Activated T-helper 1 cell treated with Interleukin-2 at 50 U/mL for 16 hours (primary cell): ENCODE measurements around the gene DPH1.
A peak's percentile ranks its signal among the peaks of the same experiment; 100 is the strongest.
"Not testable (repeated sequence)": the region's sequence is repeated elsewhere in the genome, so short reads cannot be mapped to it uniquely, and the experiment has no call there.

ENCODE experiments used
- DNase-seq: peaks from one replicate; pipeline ENCODE4 v3.0.0-alpha.2; 2020; ENCODE audit warnings: low read depth

The DPH1 gene

GRCh38 chr17:2029911-2030778, at the start of gene DPH1:
TSS of gene DPH1 (plus strand) at chr17:2030153. CDS start at chr17:2030170, 17 bp downstream.
- DNase-seq = peak; percentile 75

- no peak for DNase-seq
Observed at GRCh38 chr17:1980665-1981250, 49.2 kb upstream of the DPH1 start.

- DNase-seq = not testable (repeated sequence)
Observed at GRCh38 chr17:1982793-1983366, 47.1 kb upstream of the DPH1 start.

- no peak for DNase-seq
Observed at GRCh38 chr17:1985093-1985492, 44.9 kb upstream of the DPH1 start.

DNA sequence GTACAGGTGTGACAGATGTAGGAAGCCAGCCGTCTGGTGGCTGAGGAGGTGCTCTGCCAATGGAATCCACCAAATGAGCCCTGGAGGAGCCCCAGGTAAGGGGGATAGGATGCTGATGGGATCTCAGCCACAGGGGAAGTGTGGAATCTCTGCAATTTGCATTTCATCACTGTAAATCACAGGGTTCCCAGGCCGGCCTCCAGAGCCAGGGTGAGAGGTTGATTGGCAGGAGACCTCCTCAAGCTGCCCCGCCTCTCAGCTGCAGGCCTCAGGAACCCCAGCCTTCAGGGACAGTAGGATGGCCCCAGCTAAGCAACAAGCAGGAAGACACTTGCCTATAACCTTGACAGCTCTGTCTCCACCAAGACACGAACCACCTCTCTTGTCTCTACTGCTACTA, 44.3 kb upstream of the DPH1 start:
- DNase-seq = no peak

DNA sequence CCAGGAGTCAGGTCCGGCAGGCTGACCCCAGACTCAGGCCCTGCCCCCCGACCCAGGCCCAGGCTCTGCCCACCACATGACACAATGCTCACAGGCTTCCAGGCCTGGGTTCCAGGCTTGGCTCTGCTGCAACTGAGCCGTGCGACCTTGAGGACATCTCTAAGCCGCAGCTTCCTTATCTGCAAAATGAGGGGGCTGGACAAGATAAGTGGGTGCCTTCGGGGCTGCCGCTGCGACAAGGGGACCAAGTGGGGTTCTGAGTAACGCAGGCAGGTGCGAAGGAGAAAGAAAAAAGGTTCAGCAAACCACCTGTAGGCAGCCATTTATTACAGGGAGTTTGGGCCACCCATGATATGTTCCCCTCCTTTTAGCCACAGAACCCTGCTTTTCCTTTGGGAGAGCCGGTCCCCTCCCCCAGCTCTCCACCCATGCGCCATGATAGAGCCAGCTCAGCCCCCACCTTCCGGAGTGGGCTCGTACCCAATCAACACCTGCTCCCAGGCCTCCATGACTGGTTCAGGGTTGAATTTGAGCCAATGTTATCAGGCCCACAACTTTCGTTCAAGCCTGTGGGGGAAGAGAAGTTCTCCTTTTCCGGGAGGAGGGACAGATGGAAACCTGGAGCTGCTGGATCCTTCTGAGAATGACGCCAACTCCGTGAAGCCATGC, 43.0 kb upstream of the DPH1 start:
- no peak for DNase-seq

DNA sequence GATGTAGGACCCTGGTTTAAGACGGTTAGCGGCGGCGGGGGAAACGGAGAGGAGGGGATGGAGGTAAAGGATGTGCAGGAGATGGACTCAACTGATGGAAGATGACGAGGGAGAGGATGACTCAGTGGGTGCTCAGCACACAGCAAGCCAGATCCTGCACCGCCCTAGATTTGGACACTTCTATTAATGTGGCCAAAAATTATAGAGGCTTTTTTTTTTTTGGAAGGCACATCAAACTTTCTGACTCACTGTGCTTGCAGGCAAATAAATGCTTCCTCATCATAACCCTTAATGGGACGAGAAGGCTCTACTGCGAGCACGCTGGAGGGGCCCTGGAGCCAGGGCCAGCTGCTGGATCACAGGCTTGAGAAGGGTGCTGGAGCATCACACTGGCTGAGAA, 40.8 kb upstream of the DPH1 start:
- no peak for DNase-seq

GRCh38 chr17:1992541-1992940, 37.4 kb upstream of the DPH1 start:
- no peak for DNase-seq

GRCh38 chr17:1994707-1995106, 35.2 kb upstream of the DPH1 start:
- DNase-seq = no peak

DNA sequence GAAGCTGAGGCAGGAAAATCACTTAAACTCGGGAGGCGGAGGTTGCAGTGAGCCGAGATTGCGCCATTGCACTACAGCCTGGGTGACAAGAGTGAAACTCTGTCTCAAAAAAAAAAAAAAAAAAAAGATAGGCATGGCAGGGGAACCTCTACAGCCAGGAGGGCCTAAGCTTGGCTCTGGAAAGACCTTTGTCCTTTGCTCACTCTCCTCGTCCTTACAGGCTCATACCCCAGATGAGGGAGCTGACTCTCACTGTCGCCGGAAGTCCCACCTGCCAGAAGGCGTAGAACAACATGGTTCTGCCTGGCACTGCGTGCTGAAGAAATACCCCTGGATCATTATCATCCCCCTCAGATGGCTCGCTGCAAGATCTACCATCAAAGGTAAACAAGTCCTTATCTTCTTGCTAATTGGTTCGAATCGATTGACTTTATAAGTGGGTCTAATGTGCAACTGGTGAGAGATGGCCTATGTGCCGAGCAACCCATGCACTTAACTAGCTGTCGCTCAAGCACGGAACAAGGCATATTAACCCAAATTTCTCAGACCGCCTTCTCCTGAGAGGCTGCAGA, 34.5 kb upstream of the DPH1 start:
- DNase-seq = no peak

GRCh38 chr17:1995907-1996799, 33.8 kb upstream of the DPH1 start:
- DNase-seq = no peak

DNA sequence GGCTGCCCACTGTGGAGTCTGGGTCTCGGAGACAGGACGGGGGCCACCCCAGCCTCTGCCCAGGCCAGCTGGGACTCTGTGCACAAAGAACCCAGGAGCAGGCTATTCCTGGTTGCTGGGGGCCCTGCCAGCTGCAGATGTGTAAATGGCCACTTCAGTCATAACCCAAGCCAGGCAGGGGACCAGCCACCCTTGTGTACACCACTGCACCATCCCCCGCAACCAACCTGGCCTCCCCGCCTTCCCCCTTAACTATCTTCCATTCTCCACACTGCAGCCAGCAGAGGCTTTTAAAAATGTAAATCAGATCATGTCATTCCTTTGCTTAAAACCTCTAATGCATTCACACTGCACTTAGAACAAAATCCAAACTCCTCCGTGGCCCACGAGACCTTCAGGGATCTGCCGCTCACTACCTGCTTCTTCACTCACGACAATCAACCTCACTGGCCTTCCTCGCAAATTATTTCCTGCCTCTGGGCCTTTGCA, 33.1 kb upstream of the DPH1 start:
- no peak for DNase-seq

DNA sequence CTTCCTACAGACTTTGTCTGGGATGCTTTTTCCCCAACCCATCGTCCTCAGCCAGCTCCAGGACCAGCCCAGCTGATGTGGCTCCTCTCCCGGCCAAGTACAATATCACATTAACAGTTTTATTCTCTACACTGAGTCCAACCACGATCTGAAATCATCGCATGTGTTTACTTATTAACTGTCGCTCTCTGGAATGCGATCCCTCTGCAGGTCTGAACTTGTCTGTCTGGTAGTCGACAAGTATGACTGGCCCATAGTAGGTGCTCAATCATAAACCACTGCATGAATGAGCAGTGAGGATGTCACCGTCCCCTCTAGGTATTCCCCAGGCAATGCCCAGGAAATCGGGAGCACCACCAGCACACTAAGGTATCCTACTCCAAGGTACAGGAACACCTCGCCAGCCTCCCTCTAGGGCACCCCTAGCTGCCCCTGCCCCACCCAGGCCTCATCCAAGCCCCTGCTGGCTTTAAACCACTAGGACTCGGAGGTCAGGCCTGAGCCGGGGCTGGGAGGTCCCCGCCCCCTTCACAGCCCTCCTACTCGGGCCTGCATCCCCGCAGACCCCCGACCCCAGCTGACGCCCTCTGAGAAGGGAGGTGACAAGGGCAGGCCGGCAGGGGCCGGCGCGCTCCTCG, 32.5 kb upstream of the DPH1 start:
- DNase-seq = no peak

DNA sequence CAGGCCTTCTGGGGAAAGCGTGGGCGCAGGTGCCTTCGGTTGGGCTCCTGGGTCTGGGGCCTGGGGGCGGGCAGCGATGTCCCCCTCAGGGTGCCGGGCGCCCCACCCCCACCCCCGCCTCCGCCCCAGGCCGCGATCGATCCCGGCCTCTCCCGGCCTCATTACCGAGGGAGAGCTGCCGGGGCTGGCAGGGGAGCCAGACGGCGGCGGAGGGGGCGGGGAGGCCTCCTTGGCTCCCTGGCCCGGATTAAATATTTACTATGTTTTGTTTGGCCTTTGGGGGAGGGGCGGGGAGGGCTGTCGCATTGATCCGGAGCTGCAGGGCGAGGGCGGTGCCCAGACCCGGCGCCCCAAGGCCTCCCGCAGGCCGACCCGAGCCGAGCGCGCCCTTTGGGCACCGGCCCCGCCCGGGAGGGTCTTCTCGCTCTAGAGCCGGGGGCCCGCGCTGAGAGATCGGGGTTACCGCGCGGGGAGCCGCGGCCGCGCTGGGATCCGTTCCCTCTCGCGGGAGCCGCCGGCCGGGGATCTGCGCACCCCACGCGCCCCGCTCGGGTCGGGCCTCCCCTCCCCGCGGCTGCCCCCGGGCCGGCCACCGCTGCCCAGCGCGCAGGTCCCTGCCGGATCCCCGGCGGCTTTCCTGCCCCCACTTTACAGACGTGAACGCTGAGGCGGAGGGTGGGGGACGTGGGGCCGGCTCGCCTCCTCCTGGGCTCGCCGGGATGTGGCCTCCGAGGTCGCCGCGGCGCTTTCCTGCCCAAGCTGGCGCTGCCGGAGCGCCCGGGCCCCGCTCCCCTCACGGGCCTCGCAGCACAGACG, 31.8 kb upstream of the DPH1 start:
- no peak for DNase-seq

GRCh38 chr17:1999557-2000251, 30.2 kb upstream of the DPH1 start:
- DNase-seq = no peak

DNA sequence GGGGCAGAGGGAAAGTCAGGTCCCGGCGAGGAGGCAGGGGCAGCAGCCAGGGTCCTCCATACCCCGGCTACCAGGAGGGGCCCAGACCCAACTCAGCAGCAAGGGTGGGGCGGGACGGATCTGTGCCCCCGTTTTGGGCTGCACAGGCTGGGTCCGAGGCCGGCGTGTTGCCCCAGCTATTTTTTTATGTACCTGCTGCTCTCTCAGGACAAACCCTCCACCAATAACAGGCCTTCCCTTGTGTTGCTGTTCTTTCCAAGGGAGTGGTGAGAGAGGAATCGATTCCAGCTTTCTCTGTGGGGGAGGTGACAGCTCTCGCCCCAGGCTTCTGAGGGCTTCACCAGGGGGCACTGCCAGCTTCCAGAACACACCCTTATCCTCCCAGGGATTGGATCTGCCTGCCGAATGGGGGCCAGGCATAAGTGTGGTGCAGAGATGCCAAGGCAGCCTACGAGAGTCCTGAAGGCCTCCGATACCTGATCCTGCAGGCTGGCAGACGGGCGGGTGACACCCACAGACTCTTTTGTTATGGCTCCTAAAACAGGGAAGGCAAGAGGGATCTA, 27.1 kb upstream of the DPH1 start:
- no peak for DNase-seq

- no peak for DNase-seq
Observed at GRCh38 chr17:2003525-2003924, 26.4 kb upstream of the DPH1 start.

DNA sequence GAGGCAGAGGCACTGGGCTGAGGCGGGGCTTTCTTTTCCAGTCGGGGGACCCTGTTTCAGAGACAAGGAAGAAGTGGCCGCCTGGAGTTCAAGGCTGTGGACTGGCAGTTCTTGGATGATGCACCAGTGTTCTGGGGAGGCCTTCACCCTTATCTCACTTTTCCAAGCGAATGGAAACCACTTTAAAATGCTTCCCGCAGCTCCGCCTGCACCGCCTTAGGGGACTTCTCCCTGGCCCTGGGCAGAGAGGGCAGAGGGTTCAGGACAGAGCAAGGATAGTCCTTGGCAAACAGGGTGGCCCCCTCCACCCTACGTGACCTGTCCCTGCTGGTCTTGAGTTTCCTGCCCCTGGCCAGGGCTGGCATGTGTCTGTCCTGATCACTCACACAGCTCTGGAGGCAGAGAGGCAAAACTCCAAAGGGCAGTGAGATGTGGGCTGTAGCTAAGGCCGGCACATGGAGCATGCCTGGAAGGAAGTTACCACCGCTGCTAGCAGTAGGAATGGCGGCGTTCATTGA, 25.5 kb upstream of the DPH1 start:
- DNase-seq = no peak
